SW480 (cell line): ENCODE measurements around the gene DDN.
A peak's percentile ranks its signal among the peaks of the same experiment; 100 is the strongest.

ENCODE experiments used
- DNase-seq: peaks from one replicate; pipeline ENCODE4 v3.0.0-alpha.2; 2016; ENCODE audit warnings: low spot score

DDN gene

GRCh38 chr12:49013428-49013827, 14.3 kb upstream of the DDN start:
- no peak for DNase-seq

GRCh38 chr12:49012739-49013138, 13.6 kb upstream of the DDN start:
- no peak for DNase-seq

- no peak for DNase-seq
Observed at GRCh38 chr12:49010092-49010668, 11.0 kb upstream of the DDN start.

GRCh38 chr12:49008943-49009342, 9.8 kb upstream of the DDN start:
- peak; percentile 59 for DNase-seq

- DNase-seq = no peak
Observed at GRCh38 chr12:49000346-49000745, 1.2 kb upstream of the DDN start.

GRCh38 chr12:48998497-48999353, 450 bp downstream of the DDN start:
- DNase-seq = peak; percentile 67

GRCh38 chr12:48997719-48998496, 1.3 kb downstream of the DDN start:
- DNase-seq = no peak

GRCh38 chr12:48996794-48997718, 2.1 kb downstream of the DDN start:
- no peak for DNase-seq

- peak; percentile 83 for DNase-seq
Observed at GRCh38 chr12:48995086-48995879, 3.9 kb downstream of the DDN start.

- DNase-seq = no peak
Observed at GRCh38 chr12:48994224-48995085, 4.7 kb downstream of the DDN start.

- DNase-seq = no peak
Observed at GRCh38 chr12:48993787-48994186, 5.4 kb downstream of the DDN start.

- no peak for DNase-seq
Observed at GRCh38 chr12:48991247-48992050, 7.7 kb downstream of the DDN start.

GRCh38 chr12:48990552-48990951, 8.6 kb downstream of the DDN start:
- no peak for DNase-seq

- DNase-seq = peak; percentile 42
Observed at GRCh38 chr12:48988030-48988649, 11.0 kb downstream of the DDN start.

- DNase-seq = no peak
Observed at GRCh38 chr12:48986720-48987291, 12.4 kb downstream of the DDN start.

- no peak for DNase-seq
Observed at GRCh38 chr12:48985901-48986300, 13.3 kb downstream of the DDN start.

GRCh38 chr12:48985475-48985897, 13.7 kb downstream of the DDN start:
- DNase-seq = no peak

GRCh38 chr12:48982397-48983080, 16.6 kb downstream of the DDN start:
- no peak for DNase-seq
